ENCODE measurements around the gene ICE2.
"Not testable (repeated sequence)": the region's sequence is repeated elsewhere in the genome, so short reads cannot be mapped to it uniquely, and the experiment has no call there.

Gene ICE2

DNA sequence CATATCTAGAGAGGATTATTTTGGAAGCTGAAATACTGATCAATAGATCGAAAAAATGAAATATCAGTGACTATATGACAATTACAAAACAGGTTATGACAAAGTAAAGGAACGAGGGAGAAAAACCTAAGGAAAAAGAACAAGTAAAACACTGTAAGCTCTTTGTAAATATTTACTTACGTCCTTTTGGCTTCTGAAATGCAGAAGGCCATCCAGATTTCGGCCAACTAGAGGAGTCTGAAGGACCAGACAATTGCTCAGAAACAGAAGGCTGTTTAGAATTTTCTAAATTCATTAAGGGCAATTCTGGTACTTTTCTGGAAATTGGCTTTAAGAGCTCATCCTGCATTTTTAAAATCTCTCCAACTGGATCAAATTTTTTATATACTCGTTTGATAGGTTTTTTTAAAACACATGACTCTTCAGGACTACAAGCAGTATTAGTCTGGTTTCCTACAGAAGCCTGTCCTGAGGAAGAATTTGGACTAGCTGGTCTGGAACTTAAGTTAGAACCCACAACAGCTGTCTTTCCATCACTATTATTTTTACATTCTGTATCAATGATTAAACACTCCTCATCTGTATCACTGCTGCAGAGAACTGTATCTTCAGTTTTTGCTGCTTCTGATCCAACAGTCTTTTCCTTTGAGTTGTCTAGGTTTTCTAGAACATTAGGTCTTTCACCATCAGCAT lies 30.1 kb downstream of the ICE2 start:
- DNase-seq (ENCODE audit: low read depth, low spot score): no peak

DNA sequence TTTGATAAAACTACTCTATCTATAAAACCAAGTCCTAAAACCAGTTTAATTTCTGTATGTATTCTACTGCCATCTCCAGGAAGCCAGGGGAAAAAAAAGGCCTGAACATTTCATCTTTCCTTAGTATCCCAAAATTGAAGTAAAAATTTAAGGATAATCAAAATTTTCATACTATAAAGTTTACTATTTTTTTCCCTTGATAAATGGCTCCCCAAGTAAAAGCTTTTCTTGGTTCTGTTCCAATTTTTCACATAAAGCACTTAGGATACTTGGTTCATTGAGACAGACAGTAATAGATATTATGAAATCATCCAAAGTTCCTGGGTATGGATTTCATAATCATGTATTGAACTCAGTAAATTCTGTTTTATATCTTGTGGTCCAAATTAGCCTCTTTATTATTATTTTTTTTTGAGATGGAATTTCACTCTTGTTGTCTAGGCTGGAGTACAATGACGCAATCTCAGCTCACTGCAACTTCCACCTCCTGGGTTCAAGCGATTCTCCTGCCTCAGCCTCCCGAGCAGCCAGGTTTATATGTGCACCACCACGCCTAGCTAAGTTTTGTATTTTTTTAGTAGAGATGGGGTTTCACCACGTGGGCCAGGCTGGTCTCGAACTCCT lies 34.5 kb downstream of the ICE2 start:
- no peak for DNase-seq (ENCODE audit: low read depth, low spot score)

DNA sequence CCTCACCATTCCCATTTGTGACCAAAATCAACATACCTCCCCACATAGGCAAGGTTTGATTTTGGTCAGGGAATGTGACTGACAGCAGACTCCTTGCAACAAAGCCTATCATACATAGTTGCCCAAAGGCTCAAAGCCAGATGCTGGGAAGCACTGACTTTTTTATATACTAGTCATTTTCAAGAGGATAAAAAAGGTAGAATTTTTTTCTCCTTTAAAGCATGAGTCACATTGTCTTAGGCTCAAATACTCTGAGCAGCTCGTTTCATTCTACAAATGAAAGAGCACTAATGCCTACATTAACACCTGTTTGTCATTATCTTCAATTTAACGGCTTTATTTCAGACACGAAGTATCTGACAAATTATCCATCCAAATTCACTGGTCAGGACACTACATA lies 36.2 kb downstream of the ICE2 start:
- DNase-seq (ENCODE audit: low read depth, low spot score): no peak

DNA sequence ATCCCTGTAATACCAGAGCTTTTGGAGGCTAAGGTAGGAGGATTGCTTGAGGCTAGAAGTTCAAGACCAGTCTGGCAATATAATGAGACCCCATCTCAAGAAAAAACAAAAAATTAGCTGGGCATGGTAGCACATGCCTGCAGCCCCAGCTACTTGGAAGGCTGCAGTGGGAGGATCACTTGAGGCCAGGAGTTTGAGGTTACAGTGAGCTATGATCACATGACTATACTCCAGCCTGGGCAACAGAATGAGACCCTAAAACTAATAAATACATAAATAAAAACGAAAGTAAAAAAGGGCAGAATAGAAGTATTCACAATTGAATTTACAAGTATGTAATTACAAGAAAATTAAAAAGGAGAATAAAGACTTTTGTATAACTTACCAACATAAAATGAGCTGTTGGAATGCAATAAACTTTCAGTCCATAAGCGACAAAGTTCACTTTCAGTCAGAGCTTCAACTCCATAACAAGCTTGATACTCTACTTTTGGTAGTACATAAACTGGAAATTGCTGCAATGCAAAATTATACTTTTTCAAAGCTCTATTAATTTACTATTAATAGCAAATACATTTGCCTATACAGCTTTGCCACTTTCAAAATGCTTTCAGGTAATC lies 36.8 kb downstream of the ICE2 start:
- no peak for DNase-seq (ENCODE audit: low read depth, low spot score)

DNA sequence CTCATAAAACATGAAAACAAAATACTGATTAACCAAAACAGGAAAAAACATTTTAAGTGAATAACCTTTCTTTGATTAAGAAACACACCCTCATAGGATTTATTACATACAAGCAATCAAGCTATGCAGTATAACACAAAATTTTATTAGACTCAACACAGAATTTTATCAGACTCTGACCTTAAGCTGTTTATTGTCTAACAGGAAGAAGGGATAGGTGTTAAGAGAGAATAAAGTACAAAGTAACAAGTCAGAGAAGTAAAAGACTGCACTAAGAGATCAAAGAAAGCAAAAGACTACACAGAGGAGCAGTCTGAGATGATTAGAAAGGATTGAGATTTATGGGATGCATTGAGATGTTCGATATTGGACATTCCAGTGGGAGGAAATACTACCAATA lies 37.6 kb downstream of the ICE2 start:
- DNase-seq (ENCODE audit: low read depth, low spot score): no peak

DNA sequence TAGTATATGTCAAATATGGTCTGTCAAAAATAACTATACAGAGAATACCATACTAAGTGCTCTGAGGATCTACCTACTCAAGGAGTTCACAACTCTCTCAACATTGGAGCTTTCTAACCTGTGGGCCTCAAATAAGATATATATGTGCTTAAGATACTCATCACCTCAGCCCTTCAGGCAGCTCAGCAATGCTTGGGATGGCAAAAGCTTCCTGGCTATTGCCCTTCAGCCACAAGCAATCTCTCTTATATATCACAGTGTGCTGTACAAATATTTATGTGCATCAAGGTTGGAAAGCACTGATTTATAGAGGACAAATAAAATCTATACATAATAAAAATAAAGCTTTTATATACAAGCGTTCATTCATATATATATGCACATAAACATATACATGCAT lies 40.3 kb downstream of the ICE2 start:
- DNase-seq (ENCODE audit: low read depth, low spot score): no peak

DNA sequence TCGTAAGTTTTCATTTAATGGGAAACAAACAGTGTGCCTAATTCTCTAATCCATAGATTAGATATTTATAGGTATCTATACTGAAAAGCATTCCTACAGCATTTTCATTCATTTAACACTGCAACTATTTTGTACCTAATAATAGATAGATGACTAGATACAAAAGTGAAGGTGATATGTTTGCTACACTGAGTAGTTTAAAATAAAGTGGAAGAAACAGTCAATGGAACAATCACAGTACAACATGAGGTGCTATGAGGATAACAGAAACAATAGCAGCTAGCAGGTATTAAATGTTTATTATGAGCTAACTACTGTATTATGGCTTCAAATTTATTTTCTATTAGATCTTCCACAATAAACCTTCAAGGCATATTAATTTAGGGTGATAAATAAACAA lies 50.0 kb downstream of the ICE2 start:
- DNase-seq (ENCODE audit: low read depth, low spot score): no peak

DNA sequence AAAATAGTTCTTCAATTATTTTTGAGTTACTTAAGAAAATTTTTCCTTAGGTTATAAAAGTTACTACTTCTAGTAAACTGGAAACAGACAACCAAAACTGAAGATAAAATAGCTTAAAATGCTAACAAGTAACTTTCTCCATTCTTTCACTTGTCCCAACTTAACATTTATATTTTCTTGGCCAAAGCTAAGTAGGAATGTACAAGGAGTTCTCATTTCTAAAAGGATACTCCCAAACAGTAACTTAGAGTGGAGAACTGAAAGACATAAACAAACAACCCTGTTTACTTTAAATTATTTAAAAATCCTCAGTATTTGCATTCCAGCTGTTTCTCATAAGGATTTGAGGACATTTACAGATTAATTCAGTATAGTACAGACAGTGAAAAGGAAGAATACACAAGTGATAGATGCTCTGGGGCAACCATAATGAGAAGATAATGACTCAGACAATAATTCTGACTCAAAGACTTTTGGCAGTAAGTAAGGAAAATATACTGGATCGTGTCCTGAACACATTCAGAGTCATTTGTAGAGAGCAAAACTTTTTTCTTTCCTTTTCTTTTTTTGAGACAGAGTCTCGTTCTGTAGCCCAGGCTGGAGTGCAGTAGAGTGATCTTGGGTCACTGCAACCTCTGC lies 52.0 kb downstream of the ICE2 start:
- no peak for DNase-seq (ENCODE audit: low read depth, low spot score)

DNA sequence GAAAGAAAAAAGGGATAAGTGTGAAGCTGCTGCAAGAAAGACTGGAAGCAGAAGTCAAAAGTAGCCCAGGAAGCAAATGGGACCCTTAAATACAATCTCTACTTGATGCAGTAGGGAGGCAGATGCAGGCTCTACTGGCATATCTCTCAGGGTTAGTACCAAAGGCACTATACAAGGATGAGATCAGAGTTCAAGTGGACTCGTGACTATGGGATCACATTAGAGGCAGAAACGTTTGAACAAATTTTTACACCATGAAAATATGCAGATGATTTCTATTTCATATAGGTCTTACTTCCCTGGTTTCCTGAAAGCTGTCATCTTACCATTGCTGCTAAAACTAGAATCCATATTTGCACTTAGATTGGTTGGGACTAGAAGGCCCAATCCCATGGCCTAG lies 53.5 kb downstream of the ICE2 start:
- DNase-seq (ENCODE audit: low read depth, low spot score): no peak

DNA sequence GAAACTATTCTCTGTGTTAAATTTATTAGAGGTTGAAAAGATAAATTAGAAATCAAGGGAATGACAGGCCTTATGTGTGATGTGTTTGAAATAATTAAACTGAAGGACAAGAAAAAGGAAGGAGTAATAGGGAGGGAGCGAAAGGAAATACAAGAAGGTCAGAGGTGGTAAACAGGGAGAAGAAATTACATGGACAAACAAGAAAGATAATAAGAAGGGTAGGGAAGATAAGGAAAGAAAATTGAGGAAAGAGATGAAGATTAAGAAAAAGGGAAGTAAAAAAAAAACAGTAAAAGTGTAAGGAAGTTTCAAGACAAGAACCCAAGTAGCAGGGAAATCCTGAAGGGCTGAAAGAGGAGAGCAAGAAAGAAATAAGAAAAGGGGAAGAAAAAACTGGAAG lies 54.9 kb downstream of the ICE2 start:
- DNase-seq (ENCODE audit: low read depth, low spot score): no peak

DNA sequence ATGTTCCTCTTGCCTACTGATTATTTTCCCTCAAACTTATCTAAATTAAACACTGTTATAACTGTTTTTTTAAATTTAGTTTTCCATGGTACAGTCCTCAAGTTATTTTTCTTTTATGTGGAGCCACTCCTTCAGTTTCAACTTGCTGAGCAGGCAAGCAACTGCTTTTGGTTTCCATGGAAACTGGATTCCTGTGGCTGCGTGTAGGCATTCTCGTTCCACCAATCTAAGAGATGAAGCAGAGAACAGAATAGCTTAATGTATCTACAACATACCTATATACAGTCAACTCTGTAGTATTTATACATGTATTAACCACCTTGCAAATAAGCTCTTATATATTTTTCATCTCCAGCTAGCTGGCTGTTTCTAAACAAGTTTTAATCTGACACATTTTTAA lies 55.4 kb downstream of the ICE2 start:
- DNase-seq (ENCODE audit: low read depth, low spot score): peak; percentile 42

DNA sequence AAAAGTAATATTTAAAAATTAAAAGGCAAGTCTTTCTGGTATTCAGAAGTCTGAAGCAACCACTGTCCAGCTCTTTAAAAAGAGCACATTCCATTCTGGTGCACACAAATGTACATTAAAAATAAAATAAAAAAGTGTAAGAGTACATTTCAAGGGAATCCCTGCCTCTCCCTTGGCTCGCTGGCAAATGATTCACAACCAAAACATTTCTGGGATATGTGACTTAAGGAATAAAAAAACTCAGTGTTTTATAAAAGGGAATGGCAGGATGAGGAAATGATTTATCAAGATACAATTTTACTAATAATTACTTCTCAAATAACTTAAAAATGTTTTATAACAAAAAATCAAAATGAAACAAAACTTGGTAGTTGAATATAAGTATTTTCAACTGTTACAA lies 57.4 kb downstream of the ICE2 start:
- DNase-seq (ENCODE audit: low read depth, low spot score): no peak

DNA sequence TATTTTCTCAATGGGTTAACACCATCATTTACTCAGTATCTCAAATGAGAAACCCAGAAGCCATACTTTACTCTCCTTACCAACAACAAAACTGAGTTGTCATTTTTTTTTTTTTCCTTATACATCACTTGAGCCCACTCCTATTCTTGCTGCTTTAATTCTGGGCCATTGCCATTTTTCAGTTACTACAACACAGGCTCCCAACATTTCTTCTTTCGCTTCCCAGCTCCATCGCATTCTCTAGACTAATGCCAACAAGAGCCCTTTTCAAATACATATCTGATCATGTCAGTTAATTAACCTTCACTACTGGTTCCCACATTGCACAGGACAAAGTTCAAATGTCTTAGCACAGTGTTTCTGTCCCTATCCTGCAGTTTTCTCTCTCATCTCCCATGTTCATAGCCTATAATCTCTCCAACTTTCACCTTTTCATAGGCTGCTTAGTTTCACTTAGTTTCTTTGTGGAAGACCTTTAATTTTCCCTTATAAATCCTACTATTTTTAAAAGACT lies 58.7 kb downstream of the ICE2 start:
- no peak for DNase-seq (ENCODE audit: low read depth, low spot score)

DNA sequence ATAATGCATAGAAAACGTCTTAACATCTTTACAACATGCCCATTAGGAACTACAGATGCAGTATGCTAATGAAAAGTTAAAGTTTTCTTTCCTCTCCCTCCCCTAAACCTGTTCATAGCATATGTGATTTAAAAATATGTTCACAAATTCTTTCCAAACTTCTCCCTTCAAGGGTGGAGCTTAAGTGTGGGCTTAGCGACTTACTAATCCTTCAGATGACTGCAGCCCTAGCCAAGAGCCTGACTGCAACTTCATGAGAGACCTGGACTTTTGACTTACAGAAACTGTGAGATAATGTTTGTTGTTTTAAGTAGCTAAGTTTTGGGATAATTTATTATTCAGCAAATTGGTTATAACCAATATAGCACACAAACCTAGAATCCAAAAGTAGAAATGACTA lies 59.2 kb downstream of the ICE2 start:
- DNase-seq (ENCODE audit: low read depth, low spot score): no peak

DNA sequence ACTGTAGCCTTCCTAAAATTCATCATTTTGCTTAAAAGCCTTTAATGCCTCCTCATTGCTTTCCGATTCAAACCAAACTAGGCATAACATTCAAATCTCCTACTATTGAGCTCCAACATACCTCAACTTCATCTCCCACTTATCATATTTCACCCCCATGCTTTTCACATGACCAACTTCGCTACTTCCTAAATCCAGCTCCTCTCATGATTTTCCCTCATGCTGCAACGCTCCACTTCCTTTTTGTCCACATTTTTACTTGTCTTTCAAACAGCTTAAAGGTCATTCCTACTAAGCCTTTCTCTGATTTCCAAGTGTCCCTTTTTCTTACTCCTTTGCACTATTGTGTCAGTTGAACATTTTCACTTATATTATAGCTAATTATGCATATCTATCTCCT lies 60.8 kb downstream of the ICE2 start:
- DNase-seq (ENCODE audit: low read depth, low spot score): no peak

DNA sequence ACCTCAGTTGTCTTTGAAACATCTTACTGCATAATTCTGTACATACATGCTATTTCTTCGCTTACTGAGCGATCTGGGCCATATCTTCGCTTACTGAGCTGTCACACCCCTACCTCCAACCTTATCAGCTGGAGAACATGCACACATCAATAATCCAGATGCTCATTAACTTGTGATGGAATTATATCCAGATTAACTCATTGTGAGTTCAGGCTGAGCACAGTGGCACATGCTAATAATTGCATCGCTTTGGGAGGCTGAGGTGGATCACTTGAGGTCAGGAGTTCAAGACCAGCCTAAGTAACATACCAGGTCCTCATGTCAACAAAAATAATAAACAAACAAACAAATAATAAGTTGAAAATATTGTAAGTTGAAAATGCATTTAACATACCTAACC lies 61.8 kb downstream of the ICE2 start:
- no peak for DNase-seq (ENCODE audit: low read depth, low spot score)

DNA sequence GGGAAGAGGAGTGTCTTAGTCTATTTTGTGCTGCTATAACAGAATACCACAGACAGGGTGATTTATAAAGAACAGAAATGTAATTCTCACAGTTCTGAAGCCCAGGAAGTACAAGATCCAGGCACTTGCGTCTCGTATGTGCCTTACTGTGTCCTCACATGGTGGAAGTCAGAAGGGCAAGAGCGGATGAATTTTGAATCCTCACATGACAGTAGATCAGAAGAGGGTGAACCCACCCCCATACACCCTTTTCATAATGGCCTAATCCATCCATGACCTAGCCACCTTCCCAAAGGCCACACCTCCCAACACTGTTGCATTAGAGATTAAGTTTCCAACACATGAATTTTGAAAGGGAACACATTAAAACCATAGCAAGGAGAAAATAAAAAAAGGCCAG lies 62.5 kb downstream of the ICE2 start:
- DNase-seq (ENCODE audit: low read depth, low spot score): no peak

DNA sequence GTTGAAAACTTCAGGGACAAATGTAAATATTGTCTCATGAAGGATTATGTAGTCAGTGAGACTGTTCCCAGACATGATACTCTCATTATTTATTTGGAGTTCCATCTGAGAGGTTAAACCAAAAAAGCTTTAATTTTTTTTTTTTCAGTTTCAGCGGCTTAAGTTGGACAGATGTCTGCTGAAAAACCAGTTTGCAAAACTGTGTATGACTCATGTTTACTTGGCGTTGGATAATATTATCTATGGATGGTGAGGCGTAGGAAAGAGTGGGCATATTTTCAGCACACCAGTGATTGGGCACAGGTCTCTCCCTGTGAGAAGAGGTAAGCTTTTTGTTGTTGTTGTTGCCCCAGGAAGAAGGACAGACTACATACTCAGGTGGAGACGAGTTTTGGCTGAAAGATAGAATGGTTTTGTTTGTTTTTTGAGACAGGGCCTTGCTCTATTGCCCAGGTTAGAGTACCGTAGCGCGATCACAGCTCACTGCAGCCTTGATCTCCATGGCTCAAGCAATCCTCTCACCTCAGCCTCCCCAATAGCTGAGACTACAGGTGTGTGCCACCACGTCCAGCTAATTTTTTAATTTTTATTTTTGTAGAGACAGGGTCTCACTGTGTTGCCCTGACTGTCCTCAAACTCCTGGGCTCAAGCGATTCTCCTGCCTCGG lies 64.8 kb downstream of the ICE2 start:
- DNase-seq (ENCODE audit: low read depth, low spot score): no peak

DNA sequence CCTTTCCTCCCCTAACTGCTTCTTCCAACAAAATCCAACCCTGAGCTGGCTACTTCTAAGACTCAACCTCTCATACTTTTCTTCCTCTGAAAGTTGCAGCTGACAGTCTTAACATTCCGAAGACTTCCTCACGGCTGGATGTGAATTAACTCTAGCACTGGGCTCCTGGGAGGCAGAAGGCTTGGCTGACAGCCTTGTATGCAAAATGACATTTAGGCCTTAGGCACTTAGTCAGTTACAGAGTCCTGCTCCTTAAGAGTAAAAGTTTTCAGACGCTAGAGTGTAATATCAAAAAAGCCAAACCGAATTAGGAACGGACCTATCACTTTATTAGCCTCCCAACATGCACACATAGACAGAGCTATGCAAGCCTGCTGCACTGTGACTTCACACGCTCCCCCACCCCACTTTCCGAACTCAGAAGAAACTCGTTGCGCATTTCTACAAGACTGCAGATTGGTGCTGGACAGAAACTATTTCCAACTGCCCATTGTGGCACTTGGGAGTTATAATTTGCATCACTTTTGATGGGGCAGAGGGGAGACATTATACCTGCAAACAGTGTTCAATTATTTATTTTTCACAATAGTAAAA lies 65.6 kb downstream of the ICE2 start:
- DNase-seq (ENCODE audit: low read depth, low spot score): peak; percentile 55

DNA sequence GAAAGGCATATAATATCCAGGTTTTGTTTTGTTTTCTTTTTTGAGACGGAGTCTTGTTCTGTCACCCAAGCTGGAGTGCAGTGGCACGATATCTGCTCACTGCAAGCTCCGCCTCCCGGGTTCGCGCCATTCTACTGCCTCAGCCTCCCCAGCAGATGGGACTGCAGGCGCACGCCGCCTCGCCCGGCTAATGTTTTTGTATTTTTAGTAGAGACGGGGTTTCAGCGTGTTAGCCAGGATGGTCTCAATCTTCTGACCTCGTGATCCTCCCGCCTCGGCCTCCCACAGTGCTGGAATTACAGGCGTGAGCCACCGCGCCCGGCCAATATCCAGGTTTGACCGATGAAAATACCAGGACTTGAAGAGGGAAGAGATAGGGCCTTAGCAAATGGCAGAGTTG lies 66.1 kb downstream of the ICE2 start:
- DNase-seq (ENCODE audit: low read depth, low spot score): not testable (repeated sequence)

DNA sequence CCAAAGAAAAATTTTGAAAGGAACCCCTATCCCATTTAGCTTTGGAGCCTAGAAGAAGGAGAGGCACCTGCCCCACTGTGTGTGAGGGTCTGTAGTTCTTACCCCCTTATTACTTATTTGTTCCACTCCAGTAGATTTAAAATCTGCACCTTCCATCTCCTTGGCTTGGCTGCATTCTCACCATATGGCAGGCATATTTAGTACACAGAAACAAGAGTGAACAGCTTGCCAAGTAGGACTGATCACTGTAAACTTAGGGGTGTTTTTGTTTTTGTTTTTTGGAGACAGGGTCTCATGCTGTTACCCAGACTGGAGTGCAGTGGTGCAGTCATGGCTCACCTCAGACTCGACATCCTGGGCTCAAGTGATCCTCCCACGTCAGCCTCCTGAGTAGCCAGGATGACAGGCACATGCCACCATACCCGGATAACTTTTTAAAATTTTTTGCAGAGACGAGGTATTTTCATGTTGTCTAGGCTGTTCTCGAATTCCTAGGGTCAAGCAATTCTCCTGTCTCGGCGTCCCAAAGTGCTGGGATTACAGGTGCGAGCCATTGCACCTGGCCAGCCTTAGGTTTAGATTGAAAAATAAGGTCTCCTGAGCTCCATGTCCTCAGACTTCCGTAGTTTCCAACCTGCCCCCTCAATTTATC lies 67.0 kb downstream of the ICE2 start:
- DNase-seq (ENCODE audit: low read depth, low spot score): no peak
